A673 (cell line): ENCODE results near the gene KCNJ4. TPM values are rescaled to one million over a fixed set of nuclear protein-coding genes. Genes with fewer than 3 reads are reported as not detected.
"Not testable (repeated sequence)": the region's sequence is repeated elsewhere in the genome, so short reads cannot be mapped to it uniquely, and the experiment has no call there.

Experiments
- BruUV-seq: library from RNA; stranded (reverse); fragments of 400-500 nt; replicated peaks from 2 replicates; lab custom pipeline; 2021; lab: Mats Ljungman, UMichigan
- CTCF ChIA-PET: fragments of 300-600 bp; sonication (Branson Sonifier 250); formaldehyde crosslinking; loops from one replicate; lab custom pipeline; 2022; ENCODE audit warnings: antibody characterized with exemption; lab: Charles Lee
- POLR2A ChIA-PET: fragments of 300-600 bp; sonication (Branson Sonifier 250); formaldehyde crosslinking; loops from one replicate; lab custom pipeline; 2022; ENCODE audit warnings: antibody characterized with exemption; ENCODE audit not compliant: low non-redundant PET; lab: Charles Lee
- DNase-seq: peaks from one replicate; pipeline ENCODE4 v3.0.0-alpha.2; 2015; ENCODE audit warnings: low spot score
- H3K27ac ChIP-seq: fragments of 200-600 bp; sonication (generic); 2 replicates; pipeline ENCODE4 v1.5.1; 2016; ENCODE audit warnings: mixed run types, low read depth, mild to moderate bottlenecking, mixed read lengths, antibody characterized with exemption, low read length; ENCODE audit not compliant: poor library complexity, severe bottlenecking
- H3K27me3 ChIP-seq: fragments of 200-600 bp; sonication (generic); replicated peaks from 2 replicates; pipeline ENCODE4 v1.6.1; 2017; ENCODE audit warnings: mixed run types, low read depth, mild to moderate bottlenecking, mixed read lengths, antibody characterized with exemption, low read length; ENCODE audit not compliant: insufficient read depth, poor library complexity
- H3K36me3 ChIP-seq: fragments of 200-600 bp; sonication (generic); 2 replicates; pipeline ENCODE4 v1.6.1; 2016; ENCODE audit warnings: mixed run types, mild to moderate bottlenecking, mixed read lengths, antibody characterized with exemption, low read length; ENCODE audit not compliant: insufficient read depth, poor library complexity, severe bottlenecking
- H3K4me1 ChIP-seq: fragments of 200-600 bp; sonication (generic); 2 replicates; pipeline ENCODE4 v1.6.1; 2017; ENCODE audit warnings: mixed run types, mild to moderate bottlenecking, mixed read lengths, antibody characterized with exemption, low read length; ENCODE audit not compliant: insufficient read depth, poor library complexity, severe bottlenecking
- H3K4me3 ChIP-seq: fragments of 200-600 bp; sonication (generic); 2 replicates; pipeline ENCODE4 v1.5.1; 2016; ENCODE audit warnings: low read depth, mixed run types, mild to moderate bottlenecking, mixed read lengths, low read length; ENCODE audit not compliant: poor library complexity, severe bottlenecking
- H3K9me3 ChIP-seq: fragments of 200-600 bp; sonication (generic); 2 replicates; pipeline ENCODE4 v1.6.1; 2016; ENCODE audit warnings: mixed run types, low read depth, mild to moderate bottlenecking, mixed read lengths, antibody characterized with exemption, low read length; ENCODE audit not compliant: poor library complexity, severe bottlenecking
- EZH2 ChIP-seq: fragments of 200-600 bp; sonication (generic); IDR thresholded peaks from 2 replicates; pipeline ENCODE4 v1.6.1; 2017; ENCODE audit warnings: borderline replicate concordance, low read depth, mild to moderate bottlenecking, mixed read lengths, antibody characterized with exemption, low read length; ENCODE audit not compliant: poor library complexity, severe bottlenecking
- intact Hi-C: fragments of 100-400 bp; cut with micrococcal nuclease; formaldehyde crosslinking; loops from one replicate; pipeline ENCODE4 v1.10.0; 2022; ENCODE audit not compliant: unreplicated experiment
- total RNA-seq: library from RNA; stranded (reverse); gene quantifications from 2 replicates; pipeline ENCODE4 v1.2.3, GENCODE V29; 2021
- TF ChIP-seq, protein P1 (sequence below): fragments of 300-800, 200-600 bp; sonication (generic); conservative IDR thresholded peaks from 2 replicates; pipeline ENCODE4 v1.5.1; 2017; ENCODE audit warnings: low read depth, mild to moderate bottlenecking, antibody characterized with exemption, low read length, moderate library complexity, mixed read lengths

Gene KCNJ4
- total RNA-seq, 1 experiment from 2014 or later = 1.0 TPM

DNA sequence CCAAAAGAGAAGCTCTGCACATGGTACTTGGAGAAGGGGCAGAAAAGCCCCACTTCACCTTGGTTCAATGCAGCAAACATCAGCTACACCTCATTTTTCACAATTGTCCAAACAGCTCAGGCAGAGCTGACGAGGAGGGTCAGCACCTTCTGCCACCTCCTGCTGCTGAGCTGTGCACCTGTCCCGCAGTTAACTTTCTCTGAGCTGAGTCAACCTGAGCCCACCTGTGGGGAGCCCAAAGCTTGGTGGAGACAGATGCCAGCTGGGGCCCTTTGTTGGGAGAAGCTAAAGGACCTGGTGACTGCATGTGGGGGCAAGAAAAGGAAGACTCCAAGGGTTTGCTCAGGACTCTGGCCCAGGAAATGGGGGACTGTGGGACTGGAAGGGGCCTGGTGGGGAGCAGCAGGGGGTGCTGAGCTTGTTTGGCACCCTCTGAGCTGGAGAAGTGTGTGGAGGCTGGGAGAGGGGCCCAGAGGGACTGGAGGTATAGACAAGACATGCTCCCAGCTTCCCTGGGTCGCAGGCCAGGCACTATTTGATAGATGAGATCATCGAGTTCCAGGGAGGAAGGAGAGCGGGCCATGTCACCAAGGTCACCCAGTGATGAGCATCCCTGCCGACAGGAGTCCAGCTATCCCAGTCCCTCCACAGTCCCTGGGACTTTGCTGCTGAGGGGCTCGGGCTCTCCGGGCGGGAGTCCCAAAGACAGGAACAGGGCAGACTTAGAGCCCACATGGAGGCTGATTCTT lies 53.5 kb downstream of the KCNJ4 start:
- no peaks in the 10 kb centered on the region for H3K36me3 ChIP-seq
- H3K27ac ChIP-seq = no peak overlapping the region
- no peaks in the 10 kb centered on the region for H3K27me3 ChIP-seq
- BruUV-seq = no TSS peak
- H3K4me1 ChIP-seq = peaks cover 18% of the 10 kb centered on the region
- H3K9me3 ChIP-seq = no peaks in the 10 kb centered on the region
- TF ChIP-seq, protein P1, sequence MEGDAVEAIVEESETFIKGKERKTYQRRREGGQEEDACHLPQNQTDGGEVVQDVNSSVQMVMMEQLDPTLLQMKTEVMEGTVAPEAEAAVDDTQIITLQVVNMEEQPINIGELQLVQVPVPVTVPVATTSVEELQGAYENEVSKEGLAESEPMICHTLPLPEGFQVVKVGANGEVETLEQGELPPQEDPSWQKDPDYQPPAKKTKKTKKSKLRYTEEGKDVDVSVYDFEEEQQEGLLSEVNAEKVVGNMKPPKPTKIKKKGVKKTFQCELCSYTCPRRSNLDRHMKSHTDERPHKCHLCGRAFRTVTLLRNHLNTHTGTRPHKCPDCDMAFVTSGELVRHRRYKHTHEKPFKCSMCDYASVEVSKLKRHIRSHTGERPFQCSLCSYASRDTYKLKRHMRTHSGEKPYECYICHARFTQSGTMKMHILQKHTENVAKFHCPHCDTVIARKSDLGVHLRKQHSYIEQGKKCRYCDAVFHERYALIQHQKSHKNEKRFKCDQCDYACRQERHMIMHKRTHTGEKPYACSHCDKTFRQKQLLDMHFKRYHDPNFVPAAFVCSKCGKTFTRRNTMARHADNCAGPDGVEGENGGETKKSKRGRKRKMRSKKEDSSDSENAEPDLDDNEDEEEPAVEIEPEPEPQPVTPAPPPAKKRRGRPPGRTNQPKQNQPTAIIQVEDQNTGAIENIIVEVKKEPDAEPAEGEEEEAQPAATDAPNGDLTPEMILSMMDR = no peak
- TF ChIP-seq EZH2 = no peak
- DNase-seq = no peak
- POLR2A ChIA-PET = interaction anchor here (0.6 kb wide), 1 partner anchor 108 kb away, joined by 9 read pairs; no protein-coding TSS in a partner anchor
- no peak overlapping the region for H3K4me3 ChIP-seq
- CTCF ChIA-PET = no interaction called here
- intact Hi-C loops = no loop called here

- H3K36me3 ChIP-seq, BruUV-seq, POLR2A ChIA-PET, H3K27ac ChIP-seq, DNase-seq, H3K4me3 ChIP-seq, H3K9me3 ChIP-seq, H3K27me3 ChIP-seq, intact Hi-C loops: not testable (repeated sequence)
- CTCF ChIA-PET = interaction anchor here (0.7 kb wide), 1 partner anchor 572 kb away, joined by 3 read pairs; no protein-coding TSS in a partner anchor
- peaks cover 31% of the 10 kb centered on the region for H3K4me1 ChIP-seq
Measured at GRCh38 chr22:38400256-38400655, 54.7 kb downstream of the KCNJ4 start.

- CTCF ChIA-PET = no interaction called here
- POLR2A ChIA-PET = no interaction called here
- H3K9me3 ChIP-seq = no peaks in the 10 kb centered on the region
- H3K27me3 ChIP-seq = no peaks in the 10 kb centered on the region
- TF ChIP-seq, protein P1 = no peak
- TF ChIP-seq EZH2 = no peak
- intact Hi-C loops = no loop called here
- peak; percentile 83 for DNase-seq
- H3K4me1 ChIP-seq = peaks cover 44% of the 10 kb centered on the region
- peak overlapping the region; percentile 64 for H3K4me3 ChIP-seq
- H3K27ac ChIP-seq = peak overlapping the region; percentile 72
- H3K36me3 ChIP-seq = no peaks in the 10 kb centered on the region
- no TSS peak for BruUV-seq
Measured at GRCh38 chr22:38398609-38399461, 56.2 kb downstream of the KCNJ4 start.

DNA sequence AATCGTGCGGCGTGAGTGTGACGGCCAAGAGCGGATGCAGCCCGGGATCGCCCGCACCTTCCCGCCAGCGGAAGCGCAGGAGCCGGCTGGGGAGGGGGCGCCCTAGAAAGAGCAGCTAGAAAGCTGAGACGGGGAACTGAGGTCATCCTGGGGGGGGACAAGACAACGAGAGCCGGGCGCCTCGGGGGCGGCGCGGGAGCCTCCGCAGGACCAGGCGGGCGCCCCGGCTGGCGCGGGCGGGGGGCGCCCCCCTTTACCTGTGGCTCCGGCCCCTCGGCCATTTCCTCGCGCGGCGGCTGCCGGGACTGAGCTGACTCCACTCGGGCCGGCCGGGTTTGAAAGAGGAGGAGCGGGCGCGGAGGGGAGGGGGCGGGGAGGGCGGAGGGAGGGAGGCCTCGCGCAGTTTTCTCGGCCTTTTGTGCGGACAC lies 56.8 kb downstream of the KCNJ4 start:
- peak; percentile 55 for DNase-seq
- BruUV-seq, intact Hi-C loops, H3K27me3 ChIP-seq, POLR2A ChIA-PET, CTCF ChIA-PET, H3K9me3 ChIP-seq, H3K36me3 ChIP-seq: not testable (repeated sequence)
- H3K27ac ChIP-seq = peak overlapping the region; percentile 70
- H3K4me3 ChIP-seq = peak overlapping the region; percentile 64
- peaks cover 50% of the 10 kb centered on the region for H3K4me1 ChIP-seq
